GM21360 (cell line): Measurements from ENCODE around the gene S100A8.
"Not testable (repeated sequence)": the region's sequence is repeated elsewhere in the genome, so short reads cannot be mapped to it uniquely, and the experiment has no call there.

Experiments used
- ATAC-seq: cut with Tn5 transposase; IDR thresholded peaks from one replicate; pipeline ENCODE4 v1.9.1; 2021; ENCODE audit warnings: mild to moderate bottlenecking, moderate library complexity; ENCODE audit not compliant: unreplicated experiment

The S100A8 gene

DNA sequence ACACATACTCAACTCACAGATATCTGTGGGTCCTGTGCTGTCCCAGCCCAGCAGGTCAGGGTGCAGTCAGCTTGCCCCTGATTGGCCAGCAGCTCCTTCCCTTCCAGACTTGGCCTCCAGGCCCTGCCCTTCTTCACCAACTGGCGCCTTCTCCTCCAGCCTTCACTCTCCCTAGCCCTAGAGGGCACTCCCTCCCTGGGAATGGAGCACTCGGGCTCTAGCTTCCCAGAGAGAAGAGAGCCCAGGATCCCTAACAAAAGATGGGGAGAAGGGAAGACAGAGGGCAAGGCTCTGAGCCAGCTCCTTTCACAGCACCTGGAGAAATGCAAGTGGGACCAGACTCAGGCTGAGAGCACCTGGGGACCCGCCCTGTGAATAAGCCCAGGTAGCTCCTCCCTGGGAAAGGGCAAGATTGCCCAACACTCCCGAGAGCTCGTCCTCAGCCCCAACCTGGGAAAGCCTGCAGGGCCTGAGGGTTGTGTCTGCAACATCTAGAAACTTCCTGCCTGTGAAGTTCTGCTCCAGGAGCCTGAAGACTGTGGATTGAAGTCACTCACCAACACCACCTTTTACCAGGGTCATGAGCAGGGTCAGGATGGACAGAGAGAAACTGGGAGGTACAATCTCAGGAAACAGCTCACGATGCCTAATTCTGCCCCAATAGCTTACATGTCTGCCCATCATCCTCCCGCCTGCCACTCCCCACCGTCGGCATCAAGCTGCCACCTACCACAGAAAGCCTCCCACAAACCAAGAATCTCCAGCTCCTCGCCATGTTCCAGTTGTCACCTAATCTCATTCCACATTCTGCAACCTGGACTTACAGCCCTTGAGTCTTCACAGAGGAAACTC, 42.1 kb downstream of the S100A8 start, which contains the start of gene PGLYRP4:
PGLYRP4 (minus strand) TSS at position 331 of the 852 bp plus-strand sequence. CDS start 909 bp downstream, outside the sequence.
- no peak for ATAC-seq

DNA sequence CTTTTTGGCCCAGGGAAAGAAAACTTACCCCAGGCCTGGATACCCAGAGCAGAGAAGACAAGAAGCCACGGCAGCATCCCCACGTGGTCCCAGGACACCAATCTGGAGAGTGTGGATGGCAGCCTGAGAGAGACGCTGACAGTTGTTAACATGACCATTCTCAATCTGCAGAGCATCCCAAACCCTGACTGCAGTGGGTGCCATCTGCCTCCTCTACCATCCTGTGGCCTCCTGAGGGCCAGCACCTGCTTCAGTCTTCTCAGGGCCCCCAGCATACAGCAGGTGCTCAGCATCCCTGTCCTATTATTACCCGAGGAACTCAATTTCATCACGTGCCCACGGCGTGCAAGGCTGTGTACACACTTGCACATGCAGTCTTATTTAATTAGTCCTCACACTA, 43.0 kb downstream of the S100A8 start:
- no peak for ATAC-seq

DNA sequence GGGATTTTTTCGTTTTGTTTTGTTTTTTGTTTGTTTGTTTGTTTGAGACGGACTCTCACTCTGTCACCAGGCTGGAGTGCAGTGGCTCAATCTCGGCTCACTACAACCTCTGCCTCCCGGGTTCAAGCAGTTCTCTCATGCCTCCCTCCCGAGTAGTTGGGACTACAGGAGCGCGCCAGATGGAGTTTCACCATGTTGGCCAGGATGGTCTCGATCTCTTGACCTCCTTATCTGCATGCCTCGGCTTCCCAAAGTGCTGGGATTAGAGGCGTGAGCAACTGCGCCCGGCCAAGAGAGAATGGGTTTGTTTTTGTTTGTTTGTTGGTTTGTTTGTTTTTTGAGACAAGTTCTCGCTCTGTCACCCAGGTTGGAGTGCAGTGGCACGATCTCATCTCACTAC, 43.8 kb downstream of the S100A8 start:
- ATAC-seq: not testable (repeated sequence)

DNA sequence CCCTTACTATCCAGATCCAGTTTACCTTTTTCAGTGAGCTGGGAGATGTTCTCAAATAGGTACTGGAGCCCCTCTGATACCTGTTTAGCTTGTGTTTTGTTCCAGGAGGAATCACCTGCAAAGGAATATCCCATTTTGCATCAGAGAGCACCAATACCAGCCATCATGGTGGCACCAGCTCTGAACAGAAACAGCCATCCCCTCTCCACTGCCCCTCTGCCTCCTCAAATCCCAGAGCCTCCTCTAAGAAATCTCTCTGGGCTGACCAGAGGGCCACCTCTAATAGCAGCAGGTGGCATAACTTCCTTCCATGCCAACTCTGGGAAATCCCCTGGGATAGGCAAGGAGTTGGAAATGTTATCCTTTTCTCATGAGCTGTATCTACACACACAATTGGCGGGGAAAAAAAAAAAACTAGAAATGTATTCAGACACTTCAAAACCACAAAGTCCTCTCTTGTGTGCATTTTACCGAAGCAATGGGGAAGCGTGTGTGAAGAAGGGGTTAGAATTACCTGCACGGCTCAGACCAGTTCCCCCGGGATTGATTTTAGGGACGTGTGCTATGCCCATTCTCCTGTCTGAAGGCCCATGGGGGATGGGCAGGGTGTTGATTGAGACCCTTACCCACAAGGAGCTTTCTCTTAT, 44.7 kb downstream of the S100A8 start:
- no peak for ATAC-seq

DNA sequence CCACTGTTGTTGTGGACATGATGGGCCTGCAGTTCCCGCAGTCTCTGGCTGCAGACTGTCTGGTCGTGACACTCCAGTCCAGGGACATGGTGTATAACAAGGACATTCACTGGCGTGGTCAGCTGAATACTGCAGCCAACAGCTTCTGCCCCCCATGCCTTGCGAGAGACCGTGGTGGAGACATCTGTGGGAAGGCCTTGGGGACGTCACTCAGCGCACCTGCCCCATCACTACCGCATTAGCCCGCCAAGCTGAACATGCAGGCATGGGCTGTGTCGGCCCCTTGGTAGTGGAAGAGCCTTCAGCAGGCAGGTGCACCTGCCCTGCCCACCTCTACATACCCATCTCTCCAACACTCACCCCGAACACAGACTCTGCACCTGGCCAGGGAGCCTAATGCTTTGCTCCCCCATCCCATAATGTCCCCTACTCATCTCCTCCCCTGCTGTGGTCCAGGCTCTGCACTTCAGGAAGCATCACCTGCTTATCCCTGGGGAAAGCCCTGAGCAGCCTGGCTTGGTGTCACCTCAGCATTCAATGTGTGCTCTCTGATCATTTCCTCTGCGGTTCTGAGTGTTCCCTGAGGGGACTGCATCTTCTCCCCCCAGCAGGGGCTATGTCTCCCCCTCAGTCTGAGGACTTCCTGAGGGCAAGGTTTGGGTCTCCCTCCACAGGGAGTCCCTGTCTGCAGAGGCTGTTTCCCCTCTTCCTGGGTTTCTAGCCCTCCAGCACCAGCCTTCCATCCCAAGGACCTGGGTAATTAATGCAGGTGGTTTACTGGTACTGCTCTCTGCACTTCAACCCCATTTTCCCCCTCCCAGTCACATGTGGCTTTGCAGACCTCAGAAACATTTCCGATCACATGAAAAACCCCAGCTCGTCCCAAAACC, 45.4 kb downstream of the S100A8 start:
- ATAC-seq: no peak

DNA sequence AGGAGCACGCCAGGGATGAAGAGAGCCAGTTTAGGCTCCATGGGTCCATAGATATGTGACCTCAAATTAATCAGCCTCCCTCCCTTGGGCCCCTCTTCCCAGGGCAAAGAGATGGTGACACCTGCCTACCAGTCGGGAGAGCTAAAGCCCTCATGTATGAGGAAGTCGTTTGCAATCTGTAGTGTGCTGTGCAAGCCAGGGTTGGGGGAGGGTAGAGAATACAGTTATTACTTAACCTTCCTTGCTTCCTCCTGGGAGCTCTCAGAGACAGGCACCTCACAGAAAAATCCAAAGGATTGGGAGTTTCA, 46.2 kb downstream of the S100A8 start:
- no peak for ATAC-seq

DNA sequence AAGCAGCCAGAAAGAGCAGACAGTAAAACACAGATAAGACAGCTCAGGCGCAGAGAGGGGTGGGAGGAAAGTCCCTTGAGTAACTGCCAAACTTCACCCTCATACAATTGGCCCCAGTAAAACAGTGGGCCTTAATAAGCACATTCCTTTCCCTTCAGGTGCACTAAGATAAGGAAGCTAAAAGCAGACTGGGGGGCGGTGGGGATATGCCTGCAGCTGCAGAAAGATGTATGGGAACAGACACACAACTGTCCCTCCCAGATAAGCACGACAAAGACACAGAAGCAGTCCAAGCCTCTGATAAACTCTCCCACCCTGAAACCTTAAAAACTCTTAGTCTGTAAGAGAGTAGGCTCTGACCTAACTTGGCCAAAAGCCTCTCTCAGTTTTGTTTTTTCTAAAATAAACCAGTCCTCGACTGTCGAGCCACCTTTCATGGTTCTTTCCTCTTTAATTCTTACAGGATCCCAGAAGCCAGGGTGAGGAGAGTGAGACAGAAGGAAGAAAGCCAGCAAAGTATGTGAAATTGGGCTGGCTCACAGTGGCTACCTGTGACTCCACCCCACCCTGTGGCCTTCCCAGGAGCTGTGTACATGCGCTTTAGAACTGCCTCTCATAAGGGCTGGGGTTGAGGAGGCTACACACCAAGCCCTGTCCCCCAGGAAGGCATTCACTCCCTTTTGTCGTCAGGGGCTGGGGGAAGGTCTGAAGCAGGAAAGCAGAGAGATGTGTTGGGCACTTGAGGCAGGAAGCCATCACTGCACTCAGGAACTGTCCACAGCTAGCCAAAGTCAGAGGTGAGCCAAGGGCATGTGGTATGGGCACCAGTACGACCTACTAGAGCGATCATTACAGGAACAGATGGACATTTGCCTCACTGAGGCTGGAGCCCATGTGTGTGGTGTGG, 46.8 kb downstream of the S100A8 start:
- ATAC-seq: no peak

DNA sequence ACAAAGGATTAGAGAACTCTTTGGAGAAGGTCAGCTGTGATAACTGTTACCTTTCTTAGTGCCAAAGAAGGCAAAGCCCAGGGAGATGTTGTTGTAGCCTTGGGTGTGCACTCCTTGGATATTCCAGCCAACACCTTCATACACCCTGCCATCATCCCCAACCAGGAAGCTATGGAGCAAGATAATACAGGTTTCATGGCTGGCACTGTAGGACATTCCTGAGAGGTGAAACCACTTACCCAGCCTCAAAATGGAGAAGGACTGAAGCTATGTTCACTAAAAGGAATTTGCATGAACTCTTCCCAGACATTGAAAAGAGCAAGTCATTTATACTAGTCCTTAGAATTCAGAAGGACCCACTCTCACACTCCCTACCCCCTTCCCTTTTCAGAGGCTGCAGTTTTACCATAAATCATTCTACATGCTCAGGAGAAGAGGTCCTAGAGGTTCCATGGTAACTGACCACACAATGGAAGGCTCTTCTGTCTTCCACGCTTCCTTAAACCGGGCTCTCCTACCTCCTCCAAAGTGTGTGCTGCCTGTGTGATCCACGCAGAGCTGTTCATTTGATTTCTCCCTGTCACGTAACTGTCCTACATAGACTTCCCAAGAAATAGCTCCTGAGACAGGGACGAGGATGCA, 47.7 kb downstream of the S100A8 start:
- no peak for ATAC-seq

DNA sequence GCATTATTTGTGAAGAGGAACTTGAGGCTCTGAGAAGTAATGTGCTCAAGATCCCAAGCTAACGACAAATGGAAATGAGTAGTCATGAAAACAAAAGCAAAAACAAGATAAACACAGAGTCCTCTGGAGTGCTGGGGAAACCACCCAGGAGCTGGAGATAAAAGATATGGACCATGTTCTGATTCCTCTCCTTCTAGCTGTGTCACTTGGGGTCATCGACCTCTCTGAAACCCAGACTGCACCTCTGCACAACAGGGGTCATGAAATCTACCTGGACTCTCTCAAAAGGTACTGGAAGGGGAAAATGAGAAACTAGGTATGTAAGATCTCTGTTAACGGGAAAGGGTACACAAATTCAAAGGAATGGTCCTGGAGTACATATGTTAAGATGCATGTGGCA, 48.7 kb downstream of the S100A8 start:
- no peak for ATAC-seq

DNA sequence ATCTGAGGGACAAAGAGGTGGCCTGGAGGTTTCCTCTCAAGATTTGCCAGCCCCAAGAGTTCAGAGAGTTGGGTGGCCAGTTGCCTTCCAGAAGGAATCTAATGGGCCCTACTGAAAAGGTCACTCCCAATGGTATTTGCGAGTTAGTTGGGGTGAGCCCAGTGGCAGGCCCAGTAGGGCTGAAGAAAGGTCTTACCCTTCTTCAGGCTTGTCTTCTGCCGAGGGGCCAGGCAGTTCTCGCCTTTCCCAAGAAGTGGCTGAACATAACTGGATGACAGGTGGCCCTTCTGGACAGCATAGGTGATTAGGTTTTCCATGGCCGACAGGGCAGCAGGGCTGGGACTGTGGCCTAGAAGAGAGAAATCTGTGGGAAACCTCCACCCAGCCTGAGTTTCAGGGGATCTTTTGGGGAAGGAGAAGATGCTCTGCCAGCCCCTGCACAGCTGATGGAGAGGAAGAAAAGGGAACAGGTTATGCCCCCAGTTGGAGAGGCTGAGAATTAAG, 49.4 kb downstream of the S100A8 start:
- ATAC-seq: no peak

DNA sequence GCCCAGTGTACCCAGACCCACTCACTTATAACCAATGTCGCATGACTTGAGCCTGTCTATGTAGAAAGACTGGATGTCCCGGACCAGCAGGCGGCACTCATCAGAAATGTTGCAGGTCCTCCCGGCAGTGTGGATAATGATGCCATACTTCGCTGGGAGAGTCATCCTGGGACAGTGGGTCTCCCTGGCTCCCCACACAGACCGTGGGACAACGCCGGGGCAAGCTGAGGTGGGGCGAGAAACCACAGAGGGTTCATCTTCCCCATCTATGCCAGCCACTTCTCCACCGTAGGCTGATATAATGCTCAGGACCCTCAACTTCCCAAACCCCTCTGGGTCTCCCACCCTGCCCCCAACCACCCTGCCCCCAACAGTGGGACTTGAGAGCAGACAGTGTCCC, 50.5 kb downstream of the S100A8 start:
- ATAC-seq: no peak
